Retinal pigment epithelial cell (primary cell): ENCODE results near the gene MCTP1.

Experiments
- DNase-seq: peaks from one replicate; pipeline ENCODE4 v3.0.0-alpha.2; 2010; ENCODE audit warnings: low read depth
- H3K4me3 ChIP-seq: 2 replicates; pipeline ENCODE4 v1.5.1; 2011; ENCODE audit warnings: mild to moderate bottlenecking, low read length, control low read depth, moderate library complexity
- CTCF ChIP-seq: conservative IDR thresholded peaks from 2 replicates; pipeline ENCODE4 v1.5.1; 2011; ENCODE audit warnings: low read depth, low read length, control low read depth, inconsistent platforms

MCTP1 gene

GRCh38 chr5:95298651-95299050, 13.8 kb upstream of the MCTP1 start:
- H3K4me3 ChIP-seq = no peak overlapping the region
- DNase-seq = no peak
- TF ChIP-seq CTCF = no peak

- no peak for DNase-seq
- no peak overlapping the region for H3K4me3 ChIP-seq
- no peak for TF ChIP-seq CTCF
Measured at GRCh38 chr5:95296291-95296690, 11.4 kb upstream of the MCTP1 start.

- no peak for TF ChIP-seq CTCF
- DNase-seq = no peak
- peak overlapping the region; percentile 68 for H3K4me3 ChIP-seq
Measured at GRCh38 chr5:95285409-95285755, 488 bp upstream of the MCTP1 start.

GRCh38 chr5:95283761-95284571, 928 bp downstream of the MCTP1 start:
- no peak for DNase-seq
- peak; percentile 66 for TF ChIP-seq CTCF
- H3K4me3 ChIP-seq = peak overlapping the region; percentile 68

- H3K4me3 ChIP-seq = peak overlapping the region; percentile 68
Measured at GRCh38 chr5:95283022-95283615, 1.8 kb downstream of the MCTP1 start.

GRCh38 chr5:95281226-95281625, 3.7 kb downstream of the MCTP1 start:
- DNase-seq = peak; percentile 10
- no peak for TF ChIP-seq CTCF

More at GRCh38 chr5:95283022-95283615, 1.8 kb downstream of the MCTP1 start:
- no peak for TF ChIP-seq CTCF
- DNase-seq = no peak

More at GRCh38 chr5:95281226-95281625, 3.7 kb downstream of the MCTP1 start:
- no peak overlapping the region for H3K4me3 ChIP-seq
